Measurements from ENCODE around the gene PSME1.
A peak's percentile ranks its signal among the peaks of the same experiment; 100 is the strongest.
"Not testable (repeated sequence)": the region's sequence is repeated elsewhere in the genome, so short reads cannot be mapped to it uniquely, and the experiment has no call there.

The PSME1 gene

DNA sequence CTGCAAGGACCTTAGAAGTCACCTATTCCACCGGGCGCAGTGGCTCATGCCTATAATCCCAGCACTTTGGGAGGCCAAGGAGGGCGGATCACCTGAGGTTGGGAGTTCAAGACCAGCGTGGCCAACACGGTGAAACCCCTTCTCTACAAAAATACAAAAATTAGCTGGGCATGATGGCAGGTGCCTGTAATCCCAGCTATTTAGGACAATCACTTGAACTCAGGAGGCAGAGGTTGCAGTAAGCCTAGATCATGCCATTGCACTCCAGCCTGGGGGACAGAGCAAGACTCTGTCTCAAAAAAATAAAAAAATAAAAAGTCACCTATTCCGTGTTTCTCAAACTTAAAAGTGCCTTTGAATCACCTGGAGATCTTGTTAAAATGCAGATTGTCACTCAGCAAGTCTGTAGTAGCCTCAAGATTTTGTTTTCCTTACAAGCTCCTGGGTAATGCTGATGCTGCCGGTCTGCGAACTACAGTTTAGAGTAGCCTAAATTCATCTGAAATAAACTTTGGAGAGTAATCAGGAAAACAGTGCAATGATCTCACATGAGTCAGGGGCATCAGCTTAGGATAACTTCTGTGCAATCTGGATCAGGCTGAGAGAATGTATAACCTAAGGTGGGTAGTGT is 30.3 kb upstream of the PSME1 start:
- DNase-seq (ENCODE audit: low spot score): not testable (repeated sequence)

DNA sequence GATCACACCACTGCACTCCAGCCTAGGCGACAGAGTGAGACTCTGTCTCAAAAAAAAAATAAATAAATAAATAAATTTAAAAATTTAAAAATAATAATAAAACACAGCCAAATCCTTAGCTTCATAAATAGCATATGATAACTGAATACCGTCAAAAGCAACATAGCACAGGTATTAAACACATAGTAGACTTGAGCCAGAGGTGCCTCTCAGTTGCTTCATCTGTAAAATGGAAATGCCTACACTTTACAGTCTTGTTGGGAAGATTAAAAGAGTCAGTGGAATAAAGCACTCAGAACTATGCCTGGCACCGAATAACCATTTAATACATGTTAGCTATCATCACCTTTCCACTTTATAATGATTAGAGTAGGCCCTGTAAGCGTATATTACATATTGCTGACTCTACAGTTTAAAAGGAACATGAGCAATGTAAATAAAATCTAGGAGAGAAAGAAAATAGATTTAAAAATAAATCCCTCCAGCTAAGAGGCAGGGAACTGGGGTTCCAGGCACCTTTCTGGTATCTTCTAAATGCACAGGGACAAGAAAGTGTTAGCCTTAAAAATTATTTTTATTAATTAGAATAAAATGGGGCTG is 29.2 kb upstream of the PSME1 start:
- DNase-seq (ENCODE audit: low spot score): no peak

- DNase-seq (ENCODE audit: low spot score): no peak
These were observed 27.6 kb upstream of the PSME1 start for GRCh38 chr14:24108336-24108874.

DNA sequence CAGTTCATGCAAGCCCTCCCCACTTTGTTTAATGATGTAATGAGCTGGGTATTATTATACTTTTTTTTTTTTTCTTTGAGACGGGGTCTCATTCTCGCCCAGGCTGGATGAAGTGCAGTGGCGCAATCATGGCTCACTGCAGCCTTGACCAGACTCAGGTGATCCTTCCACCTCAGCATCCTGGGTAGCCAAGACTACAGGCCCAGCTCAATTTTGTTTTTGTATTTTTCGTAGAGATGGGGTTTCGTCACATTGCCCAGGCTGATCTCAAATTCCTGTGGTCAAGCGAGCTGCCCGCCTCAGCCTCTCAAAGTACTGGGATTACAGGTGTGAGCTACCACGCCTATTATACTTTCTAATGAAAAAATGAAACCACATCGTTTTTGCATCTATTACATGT is 25.9 kb upstream of the PSME1 start:
- no peak for DNase-seq (ENCODE audit: low spot score)

DNA sequence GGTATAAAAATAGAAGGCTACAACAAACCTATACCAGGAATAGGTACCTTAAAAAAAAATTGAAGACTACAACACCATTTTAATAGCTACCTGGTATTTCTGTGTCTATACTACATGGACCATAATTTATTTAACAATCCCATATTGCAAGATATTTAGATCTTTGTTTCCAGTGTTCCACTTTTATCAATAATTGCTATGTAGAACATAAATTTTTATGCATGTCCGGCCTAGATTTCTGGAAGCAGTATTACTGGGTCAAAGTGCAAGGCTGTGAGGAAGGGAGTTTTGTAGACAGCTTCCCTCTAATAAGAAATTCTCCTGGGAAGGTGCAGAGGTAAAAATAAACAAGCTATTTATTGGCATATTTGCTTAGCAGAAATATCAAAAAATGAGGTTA is 25.5 kb upstream of the PSME1 start:
- no peak for DNase-seq (ENCODE audit: low spot score)

DNA sequence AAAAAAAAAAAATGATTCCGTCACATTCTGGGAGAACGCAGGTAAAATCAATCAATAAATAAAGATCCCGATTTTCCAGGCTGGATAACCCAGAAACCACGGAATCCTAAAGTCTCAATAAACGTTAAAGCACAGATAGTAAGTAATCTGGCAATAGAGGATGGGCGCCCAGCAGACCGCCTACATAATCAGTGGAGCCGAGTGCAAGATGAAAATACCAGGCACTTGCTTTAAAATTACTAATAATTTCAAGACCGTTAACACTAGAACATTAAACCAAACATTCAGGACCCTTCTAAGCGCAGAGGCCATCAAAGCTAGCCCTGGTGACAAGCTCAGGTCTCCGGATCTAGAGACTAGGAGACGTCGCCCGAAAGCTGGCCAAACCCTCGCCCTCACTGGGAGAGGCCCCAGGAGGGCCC is 22.6 kb upstream of the PSME1 start:
- DNase-seq (ENCODE audit: low spot score): no peak

- peak; percentile 81 for DNase-seq (ENCODE audit: low spot score)
These were observed 22.0 kb upstream of the PSME1 start for GRCh38 chr14:24113801-24114531.

- peak; percentile 99 for DNase-seq (ENCODE audit: low spot score)
These were observed 21.2 kb upstream of the PSME1 start, which contains the start of the genes DCAF11 and NRL for GRCh38 chr14:24114532-24115421. TSS of gene DCAF11 (plus strand) at chr14:24114777. CDS start at chr14:24115595, 818 bp downstream. TSS of gene NRL (minus strand) at chr14:24114949. CDS start at chr14:24082848, 32,101 bp downstream.

GRCh38 chr14:24115422-24116127 is 20.4 kb upstream of the PSME1 start:
- DNase-seq (ENCODE audit: low spot score): no peak

DNA sequence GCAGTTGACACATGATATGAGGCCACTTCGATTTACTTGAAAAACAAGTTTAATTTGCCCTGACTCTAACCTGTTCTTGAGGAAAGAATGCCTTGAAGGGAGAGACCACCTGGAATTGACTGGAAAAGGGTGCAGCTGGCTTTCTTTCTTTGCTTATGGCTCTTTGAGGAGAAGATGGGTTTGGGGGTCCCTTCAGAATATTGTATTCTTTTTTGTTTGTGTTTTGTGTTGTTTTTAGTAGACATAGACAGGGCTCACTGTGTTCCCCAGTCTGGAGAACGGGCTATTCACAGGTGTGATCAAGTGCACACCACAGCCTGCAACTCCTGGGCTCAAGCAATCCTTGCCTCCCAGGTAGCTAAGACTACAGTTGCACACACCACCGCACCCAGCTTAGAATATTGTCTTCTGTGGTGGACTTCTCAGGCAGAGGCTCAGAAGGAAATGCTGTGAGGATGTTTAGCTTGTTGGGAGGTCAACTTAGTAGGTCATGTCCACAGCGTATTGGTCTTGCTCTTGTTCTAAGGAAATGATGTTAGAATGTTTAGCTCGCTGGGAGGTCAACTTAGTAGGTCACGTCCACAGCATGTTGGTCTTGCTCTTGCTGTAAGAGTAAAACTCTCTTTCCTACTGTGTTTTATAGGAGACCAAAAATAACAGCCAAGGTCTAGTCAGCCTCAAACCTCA is 19.7 kb upstream of the PSME1 start:
- no peak for DNase-seq (ENCODE audit: low spot score)

GRCh38 chr14:24117179-24117578 is 18.8 kb upstream of the PSME1 start:
- DNase-seq (ENCODE audit: low spot score): no peak

DNA sequence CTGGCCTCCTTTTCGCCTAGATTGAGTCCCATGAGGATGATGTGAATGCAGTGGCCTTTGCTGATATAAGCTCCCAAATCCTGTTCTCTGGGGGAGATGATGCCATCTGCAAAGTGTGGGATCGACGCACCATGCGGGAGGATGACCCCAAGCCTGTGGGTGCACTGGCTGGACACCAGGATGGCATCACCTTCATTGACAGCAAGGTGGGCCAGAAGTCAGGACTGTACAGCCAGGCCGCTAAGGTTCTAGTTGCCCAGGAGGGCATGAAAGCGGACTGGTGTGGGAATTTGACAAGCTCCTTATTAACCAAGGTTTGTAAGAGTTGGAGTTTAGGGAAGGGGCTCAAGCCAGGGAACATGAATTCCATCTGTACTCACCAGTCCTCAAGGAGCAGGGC is 16.3 kb upstream of the PSME1 start:
- no peak for DNase-seq (ENCODE audit: low spot score)

GRCh38 chr14:24121210-24121609 is 14.8 kb upstream of the PSME1 start:
- DNase-seq (ENCODE audit: low spot score): no peak

GRCh38 chr14:24122416-24122815 is 13.6 kb upstream of the PSME1 start:
- no peak for DNase-seq (ENCODE audit: low spot score)

- DNase-seq (ENCODE audit: low spot score): no peak
These were observed 13.1 kb upstream of the PSME1 start for GRCh38 chr14:24122898-24123297.

DNA sequence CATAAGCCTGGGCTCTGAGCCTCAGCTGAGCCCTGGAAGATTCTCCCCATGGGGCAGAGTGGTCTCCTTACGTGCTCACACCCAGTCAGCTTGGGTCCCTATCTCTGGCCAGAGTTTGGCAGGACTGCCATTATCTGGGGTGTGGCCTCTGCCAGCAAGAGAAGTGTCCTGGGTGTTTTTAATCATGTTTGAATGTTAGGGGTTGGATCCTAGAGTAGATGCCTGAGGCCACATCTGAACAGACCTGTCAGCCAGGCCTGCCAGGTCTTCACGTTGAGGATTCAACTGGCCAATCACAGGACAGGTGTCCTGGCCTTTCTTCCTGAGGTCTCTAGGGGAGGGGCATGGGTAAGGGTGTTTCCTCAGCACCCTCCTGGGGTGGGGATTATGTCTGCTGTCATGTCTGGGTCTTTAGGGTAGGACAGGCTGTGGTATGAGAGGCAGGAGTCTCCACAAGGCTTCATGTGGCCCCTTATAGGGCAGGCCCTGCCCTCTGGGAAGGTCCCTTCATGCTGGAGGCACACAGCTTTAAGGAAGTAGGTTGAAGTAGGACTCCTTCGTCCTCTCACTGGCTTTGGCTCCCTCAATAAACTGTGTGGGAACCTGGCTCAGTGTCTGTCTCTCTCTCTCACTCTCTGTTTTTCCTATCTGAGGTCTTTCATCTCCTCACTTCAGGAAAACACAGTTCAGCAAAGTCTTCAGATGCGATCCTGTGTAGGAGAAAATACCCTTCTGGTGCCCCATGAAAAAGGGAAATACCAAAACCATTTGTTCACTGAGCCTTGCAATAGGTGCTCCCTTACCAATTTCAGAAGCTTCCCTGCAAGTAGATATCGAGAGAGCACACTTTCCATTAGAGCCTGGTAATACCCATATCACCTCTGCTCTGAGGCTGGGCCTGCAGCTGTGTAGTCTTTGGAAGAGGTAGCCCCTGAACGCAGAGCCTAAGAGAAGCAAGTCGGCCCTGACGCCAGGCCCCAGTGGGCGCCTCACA is 12.3 kb upstream of the PSME1 start:
- DNase-seq (ENCODE audit: low spot score): no peak

DNA sequence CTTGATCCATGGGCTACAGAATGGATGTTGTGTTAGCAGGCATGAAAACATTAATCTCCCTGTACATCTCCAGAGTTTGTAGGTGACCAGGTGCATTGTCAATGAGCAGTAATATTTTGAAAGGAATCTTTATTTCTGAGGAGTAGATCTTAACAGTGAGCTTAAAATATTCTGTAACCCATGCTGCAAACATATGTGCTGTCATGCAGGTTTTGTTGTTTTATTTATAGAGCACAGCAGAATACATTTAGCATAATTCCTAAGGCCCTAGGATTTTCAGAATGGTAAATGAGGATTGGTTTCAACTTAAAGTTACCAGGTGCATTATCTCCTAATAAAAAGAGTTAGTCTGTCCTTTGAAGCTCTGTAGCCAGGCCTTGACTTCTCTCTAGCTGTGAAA is 9.1 kb upstream of the PSME1 start:
- no peak for DNase-seq (ENCODE audit: low spot score)

DNA sequence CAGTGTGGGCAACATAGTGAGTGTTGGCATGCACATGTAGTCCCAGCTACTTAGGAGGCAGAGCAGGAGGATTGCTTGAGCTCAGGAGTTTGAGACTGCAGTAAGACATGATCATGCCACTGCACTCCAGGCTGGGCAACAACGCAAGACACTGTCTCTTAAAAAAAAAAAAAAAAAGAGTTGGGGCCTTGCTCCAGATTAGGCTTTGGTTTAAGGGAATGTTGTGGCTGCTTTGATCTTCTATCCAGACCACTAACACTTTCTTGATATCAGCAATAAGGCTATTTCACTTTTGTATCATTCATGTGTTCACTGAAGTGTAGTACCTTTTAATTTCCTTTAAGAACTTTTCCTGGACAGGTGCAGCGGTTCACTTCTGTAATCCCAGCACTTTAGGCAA is 8.3 kb upstream of the PSME1 start:
- no peak for DNase-seq (ENCODE audit: low spot score)

- DNase-seq (ENCODE audit: low spot score): no peak
These were observed 6.5 kb upstream of the PSME1 start for GRCh38 chr14:24129410-24129998.
